Naive thymus-derived CD4-positive, alpha-beta T cell (primary cell): ENCODE data around the gene NCKAP1. TPM values are rescaled to one million over a fixed set of nuclear protein-coding genes. Genes with fewer than 3 reads are reported as not detected.

ENCODE experiments used
- ATAC-seq: fragments of 150-1000 bp; cut with Tn5 transposase; 2 replicates; pipeline ENCODE4 v1.10.0; 2021; ENCODE audit warnings: mild to moderate bottlenecking, moderate library complexity
- CTCF ChIA-PET: fragments of 350-600 bp; sonication (Branson Sonifier 250); formaldehyde crosslinking; loops from one replicate; lab custom pipeline; 2021; ENCODE audit warnings: antibody characterized with exemption; lab: Charles Lee
- POLR2A ChIA-PET: fragments of 350-600 bp; sonication (Branson Sonifier 250); formaldehyde crosslinking; loops from one replicate; lab custom pipeline; 2021; ENCODE audit warnings: antibody characterized with exemption, inconsistent platforms; lab: Charles Lee
- DNase-seq, 9 donors: peaks; one replicate each; pipeline versions ENCODE4 v3.0.0 to v3.0.0-alpha.2; 2020 to 2022; ENCODE audit warnings: mixed read lengths in 1 of 9
- H3K27ac ChIP-seq: one replicate; pipeline ENCODE4 v1.7.0; 2013; ENCODE audit warnings: mild to moderate bottlenecking, low read depth, low read length, moderate library complexity
- H3K27me3 ChIP-seq, 2 donors: one replicate each; pipeline ENCODE4 v1.7.0; 2013; ENCODE audit warnings: low read length in 2 of 2, mild to moderate bottlenecking in 2 of 2, moderate library complexity in 2 of 2; ENCODE audit not compliant: control insufficient read depth in 2 of 2, insufficient read depth in 2 of 2
- H3K36me3 ChIP-seq, 3 experiments: 1 replicate in 2 of 3; 2 replicates in 1 of 3; pipeline ENCODE4 v1.7.0; 2013; ENCODE audit warnings: low read length in 3 of 3, mild to moderate bottlenecking in 3 of 3, moderate library complexity in 1 of 3; ENCODE audit not compliant: insufficient read depth in 3 of 3, control insufficient read depth in 2 of 3
- H3K4me1 ChIP-seq, 2 donors: one replicate each; pipeline ENCODE4 v1.7.0; 2013; ENCODE audit warnings: low read length in 2 of 2, mild to moderate bottlenecking in 2 of 2, moderate library complexity in 1 of 2; ENCODE audit not compliant: control insufficient read depth in 2 of 2, insufficient read depth in 2 of 2
- H3K4me3 ChIP-seq: 2 replicates; pipeline ENCODE4 v1.7.0; 2013; ENCODE audit warnings: mild to moderate bottlenecking, low read length
- H3K9me3 ChIP-seq, 3 experiments: 1 replicate in 2 of 3; 2 replicates in 1 of 3; pipeline ENCODE4 v1.7.0; 2013; ENCODE audit warnings: low read length in 3 of 3; ENCODE audit not compliant: control insufficient read depth in 2 of 3
- H3K27ac Mint-ChIP-seq, 9 donors: one replicate each; pipeline ENCODE4 v1.8.0; 2020 to 2022; ENCODE audit warnings: mixed read lengths in 9 of 9, mild to moderate bottlenecking in 8 of 9, moderate library complexity in 5 of 9, inconsistent platforms in 2 of 9
- H3K27me3 Mint-ChIP-seq, 5 donors: one replicate each; pipeline ENCODE4 v1.8.0; 2021 to 2022; ENCODE audit warnings: mixed read lengths in 5 of 5, mild to moderate bottlenecking in 1 of 5
- H3K36me3 Mint-ChIP-seq, 5 donors: one replicate each; pipeline ENCODE4 v1.8.0; 2020 to 2022; ENCODE audit warnings: mixed read lengths in 5 of 5, mild to moderate bottlenecking in 3 of 5, inconsistent platforms in 1 of 5
- H3K4me1 Mint-ChIP-seq, 7 donors: one replicate each; pipeline ENCODE4 v1.8.0; 2020 to 2022; ENCODE audit warnings: mixed read lengths in 7 of 7, mild to moderate bottlenecking in 3 of 7, inconsistent platforms in 1 of 7
- H3K4me3 Mint-ChIP-seq, 10 donors: one replicate each; pipeline ENCODE4 v1.8.0; 2020 to 2022; ENCODE audit warnings: mild to moderate bottlenecking in 10 of 10, mixed read lengths in 10 of 10, moderate library complexity in 6 of 10, inconsistent platforms in 2 of 10
- H3K9me3 Mint-ChIP-seq, 11 donors: one replicate each; pipeline ENCODE4 v1.8.0; 2020 to 2022; ENCODE audit warnings: mixed read lengths in 11 of 11, mild to moderate bottlenecking in 4 of 11, inconsistent platforms in 1 of 11, moderate library complexity in 1 of 11
- intact Hi-C, 2 donors: fragments of 100-400 bp; cut with micrococcal nuclease; formaldehyde crosslinking; loops; one replicate each; pipeline ENCODE4 v1.15.1; 2023
- polyA plus RNA-seq, 2 donors: library from polyadenylated mRNA; unstranded; fragments of 300-500 nt; fragmentation: Illumina TruSeq; gene quantifications; one replicate each; pipeline ENCODE4 v1.2.3, GENCODE V29; 2021
- total RNA-seq, 6 experiments: library from RNA in 5 of 6; stranded (reverse) in 5 of 6; gene quantifications; 1 replicate in 5 of 6; 2 replicates in 1 of 6; pipeline ENCODE4 v1.2.3 and lab custom pipeline; 2021 to 2026

The NCKAP1 gene
- total and polyA plus RNA-seq, 7 experiments from 2014 or later: 0.31 to 4.1 (median 2.6) TPM

DNA sequence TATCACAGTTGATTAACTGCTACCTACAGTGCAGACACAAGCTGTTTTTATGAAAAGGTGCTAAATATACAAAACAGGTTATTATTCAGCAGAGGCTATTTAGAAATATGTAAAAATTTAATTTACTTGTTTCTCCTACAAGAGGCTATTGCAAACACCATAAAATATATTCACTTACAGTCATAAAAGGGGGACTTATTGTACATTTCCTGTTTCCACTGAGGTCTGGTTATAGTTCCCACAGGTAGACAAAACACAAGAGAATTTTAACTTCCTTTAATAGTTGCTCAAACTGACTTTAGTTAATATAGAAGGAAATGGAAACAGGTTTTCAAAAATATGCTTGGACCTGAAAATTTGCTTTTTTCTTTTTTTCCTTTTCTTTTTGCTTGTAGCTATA lies 131.8 kb downstream of the NCKAP1 start:
- H3K4me3 Mint-ChIP-seq: no peak overlapping the region
- no peaks in the 10 kb centered on the region for H3K4me1 Mint-ChIP-seq
- Histone ChIP-seq H3K36me3 (no peaks in the 10 kb centered on the region), H3K4me1 (no peaks in the 10 kb centered on the region), H3K27me3 (no peaks in the 10 kb centered on the region), H3K4me3 (no peak overlapping the region), H3K9me3 (no peaks in the 10 kb centered on the region), H3K27ac (no peak overlapping the region)
- no peaks in the 10 kb centered on the region for H3K27me3 Mint-ChIP-seq
- no peak for ATAC-seq
- POLR2A ChIA-PET: interaction anchor here (0.6 kb wide), 1 partner anchor 826 kb away, joined by 3 read pairs; no protein-coding TSS in a partner anchor
- intact Hi-C loops: loop anchor here in 1 of 2 donors (5.0 kb wide), 1 partner anchor 1214 kb away; no protein-coding TSS in a partner anchor
- peaks cover 0 to 3% (median 0%) of the 10 kb centered on the region in 5 donors for H3K36me3 Mint-ChIP-seq
- peaks cover 0 to 1% (median 0%) of the 10 kb centered on the region in 11 donors for H3K9me3 Mint-ChIP-seq
- no peak for DNase-seq
- H3K27ac Mint-ChIP-seq: no peak overlapping the region
- CTCF ChIA-PET: no interaction called here

DNA sequence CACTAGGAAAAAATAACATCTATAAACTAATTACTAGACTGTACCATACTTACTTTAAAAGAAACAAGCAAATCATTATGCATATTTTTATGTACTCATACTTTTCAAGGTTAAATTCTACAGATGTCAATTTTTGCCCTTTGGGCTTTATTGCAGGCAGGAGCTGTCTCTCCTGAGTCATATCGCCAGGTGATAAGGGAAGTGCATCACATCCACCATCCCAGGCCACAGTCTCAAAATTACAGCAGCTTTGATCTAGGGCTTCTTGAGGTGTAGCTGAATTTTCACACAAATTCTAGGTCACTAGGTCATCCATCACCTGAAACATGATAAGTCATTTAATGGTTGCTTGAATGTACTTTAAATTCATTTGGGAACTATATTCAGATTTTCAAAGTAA lies 133.4 kb downstream of the NCKAP1 start:
- Mint-ChIP-seq H3K27ac (no peak overlapping the region), H3K4me1 (no peaks in the 10 kb centered on the region), H3K36me3 (peaks cover 0 to 3% (median 0%) of the 10 kb centered on the region in 5 donors), H3K27me3 (no peaks in the 10 kb centered on the region), H3K4me3 (no peak overlapping the region), H3K9me3 (peaks cover 0 to 1% (median 0%) of the 10 kb centered on the region in 11 donors)
- Histone ChIP-seq H3K36me3 (no peaks in the 10 kb centered on the region), H3K4me3 (no peak overlapping the region), H3K4me1 (no peaks in the 10 kb centered on the region), H3K27me3 (no peaks in the 10 kb centered on the region), H3K9me3 (no peaks in the 10 kb centered on the region), H3K27ac (no peak overlapping the region)
- DNase-seq: no peak
- no peak for ATAC-seq
- ChIA-PET CTCF (no interaction called here), POLR2A (no interaction called here)
- intact Hi-C loops: loop anchor here in 1 of 2 donors (5.0 kb wide), 1 partner anchor 1213 kb away; no protein-coding TSS in a partner anchor

DNA sequence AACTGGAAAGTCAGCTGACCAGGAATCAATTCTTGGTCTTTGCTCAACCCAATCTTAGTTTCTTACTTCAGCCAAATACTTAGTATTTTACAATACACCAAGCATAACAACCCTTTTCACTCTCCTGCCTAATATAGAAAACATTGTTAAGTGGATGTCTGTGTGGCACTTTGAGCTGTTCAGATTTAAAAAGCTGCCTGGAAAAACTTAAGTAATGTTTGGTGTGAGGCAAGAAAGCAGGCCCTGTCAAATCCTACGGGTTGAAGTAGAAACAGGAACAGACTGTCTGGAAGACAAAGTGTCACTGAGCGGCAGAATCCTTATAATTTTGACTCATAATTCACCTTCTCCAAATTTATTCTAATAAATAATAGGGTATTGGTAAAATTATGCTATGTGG lies 134.7 kb downstream of the NCKAP1 start:
- H3K36me3 ChIP-seq: no peaks in the 10 kb centered on the region
- ChIA-PET CTCF (no interaction called here), POLR2A (no interaction called here)
- H3K27me3 ChIP-seq: no peaks in the 10 kb centered on the region
- Mint-ChIP-seq H3K36me3 (peaks cover 0 to 3% (median 0%) of the 10 kb centered on the region in 5 donors), H3K27ac (no peak overlapping the region), H3K27me3 (no peaks in the 10 kb centered on the region), H3K4me1 (peaks cover 0 to 5% (median 0%) of the 10 kb centered on the region in 7 donors), H3K4me3 (no peak overlapping the region), H3K9me3 (peaks cover 0 to 1% (median 0%) of the 10 kb centered on the region in 11 donors)
- no peaks in the 10 kb centered on the region for H3K4me1 ChIP-seq
- ATAC-seq (no peak), DNase-seq (no peak)
- intact Hi-C loops: no loop called here
- no peak overlapping the region for H3K4me3 ChIP-seq
- no peak overlapping the region for H3K27ac ChIP-seq
- H3K9me3 ChIP-seq: no peaks in the 10 kb centered on the region

DNA sequence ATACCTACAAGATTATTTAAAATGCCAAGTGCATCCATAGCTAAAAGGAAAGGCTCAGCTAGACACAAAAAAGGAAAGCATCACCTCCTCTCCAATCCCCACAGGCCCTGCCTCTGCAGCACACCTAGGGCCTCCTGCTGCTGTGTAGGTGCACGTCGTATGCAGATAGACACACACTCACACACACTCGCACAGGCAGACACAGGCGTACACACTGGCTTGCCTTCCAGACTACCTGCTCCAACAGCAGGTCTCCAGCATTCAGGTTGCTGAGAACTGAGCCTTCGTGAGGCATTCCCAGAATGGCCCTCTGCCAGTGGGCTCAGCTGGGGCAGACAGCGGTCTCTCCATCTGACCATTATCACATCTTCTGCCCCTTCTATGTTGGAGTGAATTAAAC lies 136.5 kb downstream of the NCKAP1 start:
- Mint-ChIP-seq H3K36me3 (no peaks in the 10 kb centered on the region), H3K27me3 (peaks cover 0 to 2% (median 0%) of the 10 kb centered on the region in 5 donors), H3K4me1 (peaks cover 0 to 5% (median 0%) of the 10 kb centered on the region in 7 donors), H3K27ac (no peak overlapping the region), H3K4me3 (no peak overlapping the region), H3K9me3 (peaks cover 0 to 1% (median 0%) of the 10 kb centered on the region in 11 donors)
- intact Hi-C loops: no loop called here
- H3K27me3 ChIP-seq: no peaks in the 10 kb centered on the region
- H3K9me3 ChIP-seq: no peaks in the 10 kb centered on the region
- no peak overlapping the region for H3K27ac ChIP-seq
- no peaks in the 10 kb centered on the region for H3K4me1 ChIP-seq
- ATAC-seq: no peak
- no peaks in the 10 kb centered on the region for H3K36me3 ChIP-seq
- POLR2A ChIA-PET: no interaction called here
- CTCF ChIA-PET: interaction anchor here (0.6 kb wide), 1 partner anchor 223 kb away, joined by 6 read pairs; no protein-coding TSS in a partner anchor
- DNase-seq: no peak
- no peak overlapping the region for H3K4me3 ChIP-seq

DNA sequence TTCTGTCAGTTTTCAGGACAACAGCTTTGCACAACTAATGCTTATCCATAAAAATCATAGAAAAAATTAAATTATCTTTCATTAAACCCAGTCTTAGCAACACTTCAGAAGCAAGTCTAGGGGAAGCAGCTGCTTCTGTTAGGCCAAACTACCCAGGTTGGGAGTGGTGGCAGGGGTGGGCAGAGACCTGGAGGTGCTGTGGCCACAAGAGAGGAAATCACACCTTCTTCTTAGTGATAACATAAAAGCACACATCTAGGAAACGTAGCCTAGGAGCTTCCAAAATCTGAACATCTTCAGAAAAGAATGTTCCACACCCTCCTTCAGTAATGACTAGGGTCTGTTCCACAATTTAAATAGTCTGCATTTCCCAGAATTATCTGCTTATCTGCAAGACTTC lies 139.5 kb downstream of the NCKAP1 start:
- DNase-seq (no peak), ATAC-seq (no peak)
- no peaks in the 10 kb centered on the region for H3K36me3 Mint-ChIP-seq
- H3K9me3 ChIP-seq: no peaks in the 10 kb centered on the region
- no peaks in the 10 kb centered on the region for H3K27me3 ChIP-seq
- H3K4me3 ChIP-seq: no peak overlapping the region
- ChIA-PET POLR2A (no interaction called here), CTCF (no interaction called here)
- H3K4me3 Mint-ChIP-seq: no peak overlapping the region
- no peaks in the 10 kb centered on the region for H3K9me3 Mint-ChIP-seq
- intact Hi-C loops: no loop called here
- H3K27ac Mint-ChIP-seq: no peak overlapping the region
- H3K4me1 Mint-ChIP-seq: peaks cover 0 to 5% (median 0%) of the 10 kb centered on the region in 7 donors
- no peaks in the 10 kb centered on the region for H3K36me3 ChIP-seq
- H3K27ac ChIP-seq: no peak overlapping the region
- peaks cover 0 to 13% (median 6%) of the 10 kb centered on the region in 5 donors for H3K27me3 Mint-ChIP-seq
- no peaks in the 10 kb centered on the region for H3K4me1 ChIP-seq

DNA sequence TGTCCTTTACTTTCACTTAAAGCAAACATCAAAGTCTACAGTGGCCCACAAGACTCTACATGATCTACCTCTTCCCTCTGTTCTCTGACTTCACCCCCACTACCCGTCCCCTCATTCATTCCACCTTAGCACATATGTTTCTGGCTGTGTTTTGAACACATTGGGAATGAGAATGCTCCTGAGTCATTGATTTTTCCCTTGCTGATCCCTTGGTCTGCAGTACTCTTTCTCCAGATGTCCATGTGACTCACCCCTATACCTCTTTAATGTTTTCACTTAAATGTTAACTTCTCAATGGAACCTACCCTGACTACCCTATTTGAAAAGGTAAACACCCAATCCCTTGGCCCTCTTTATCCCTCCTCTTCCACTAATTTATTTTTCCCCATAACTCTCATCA lies 141.1 kb downstream of the NCKAP1 start:
- Mint-ChIP-seq H3K27ac (no peak overlapping the region), H3K36me3 (no peaks in the 10 kb centered on the region), H3K4me3 (no peak overlapping the region), H3K27me3 (peaks cover 0 to 13% (median 6%) of the 10 kb centered on the region in 5 donors), H3K9me3 (no peaks in the 10 kb centered on the region), H3K4me1 (peaks cover 0 to 5% (median 0%) of the 10 kb centered on the region in 7 donors)
- H3K9me3 ChIP-seq: no peaks in the 10 kb centered on the region
- no peaks in the 10 kb centered on the region for H3K27me3 ChIP-seq
- POLR2A ChIA-PET: no interaction called here
- no peaks in the 10 kb centered on the region for H3K4me1 ChIP-seq
- CTCF ChIA-PET: no interaction called here
- ATAC-seq: no peak
- DNase-seq: no peak
- no peaks in the 10 kb centered on the region for H3K36me3 ChIP-seq
- no peak overlapping the region for H3K4me3 ChIP-seq
- intact Hi-C loops: no loop called here
- H3K27ac ChIP-seq: no peak overlapping the region

DNA sequence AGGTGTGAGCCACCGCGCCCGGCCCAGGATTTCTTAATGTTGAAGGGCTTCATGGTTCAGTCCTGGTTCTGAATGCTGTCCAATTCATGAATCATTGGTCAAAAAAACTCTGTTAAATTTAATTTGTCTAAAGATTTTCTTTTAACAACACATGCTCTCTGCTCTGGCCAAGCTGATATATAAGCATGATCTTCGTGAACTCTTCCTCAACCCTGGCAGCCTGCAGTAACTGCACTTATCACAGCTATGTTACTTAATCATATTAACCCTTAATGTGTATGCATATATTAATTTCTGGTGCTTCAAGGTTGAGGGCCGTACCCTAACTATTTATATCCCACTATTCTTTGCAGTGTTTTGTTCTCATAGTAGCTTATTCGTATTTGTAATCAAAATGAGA lies 142.5 kb downstream of the NCKAP1 start:
- Histone ChIP-seq H3K4me1 (no peaks in the 10 kb centered on the region), H3K9me3 (no peaks in the 10 kb centered on the region), H3K4me3 (no peak overlapping the region), H3K36me3 (no peaks in the 10 kb centered on the region), H3K27ac (no peak overlapping the region), H3K27me3 (no peaks in the 10 kb centered on the region)
- H3K27me3 Mint-ChIP-seq: peaks cover 5 to 13% (median 6%) of the 10 kb centered on the region in 5 donors
- intact Hi-C loops: no loop called here
- POLR2A ChIA-PET: no interaction called here
- H3K4me3 Mint-ChIP-seq: no peak overlapping the region
- CTCF ChIA-PET: no interaction called here
- DNase-seq (no peak), ATAC-seq (no peak)
- no peak overlapping the region for H3K27ac Mint-ChIP-seq
- H3K4me1 Mint-ChIP-seq: peaks cover 0 to 5% (median 0%) of the 10 kb centered on the region in 7 donors
- no peaks in the 10 kb centered on the region for H3K36me3 Mint-ChIP-seq
- H3K9me3 Mint-ChIP-seq: no peaks in the 10 kb centered on the region
